GM21381 (cell line): ENCODE data around the gene COL8A2.

ENCODE experiments used
- ATAC-seq: cut with Tn5 transposase; IDR thresholded peaks from one replicate; pipeline ENCODE4 v1.9.1; 2021; ENCODE audit warnings: mild to moderate bottlenecking, moderate library complexity; ENCODE audit not compliant: unreplicated experiment

The COL8A2 gene

GRCh38 chr1:36115200-36115669, 9.8 kb downstream of the COL8A2 start:
- no peak for ATAC-seq

GRCh38 chr1:36114371-36114770, 10.7 kb downstream of the COL8A2 start:
- no peak for ATAC-seq

GRCh38 chr1:36112823-36113222, 12.2 kb downstream of the COL8A2 start:
- no peak for ATAC-seq

- ATAC-seq: no peak
Observed at GRCh38 chr1:36111151-36111550, 13.9 kb downstream of the COL8A2 start.

- no peak for ATAC-seq
Observed at GRCh38 chr1:36109041-36109679, 15.9 kb downstream of the COL8A2 start.

GRCh38 chr1:36108314-36108713, 16.7 kb downstream of the COL8A2 start:
- no peak for ATAC-seq

- ATAC-seq: no peak
Observed at GRCh38 chr1:36107394-36107793, 17.6 kb downstream of the COL8A2 start.

- ATAC-seq: no peak
Observed at GRCh38 chr1:36106269-36106668, 18.8 kb downstream of the COL8A2 start.

- ATAC-seq: no peak
Observed at GRCh38 chr1:36101546-36101945, 23.5 kb downstream of the COL8A2 start.

GRCh38 chr1:36100376-36100775, 24.6 kb downstream of the COL8A2 start:
- ATAC-seq: no peak

GRCh38 chr1:36099681-36100341, 25.2 kb downstream of the COL8A2 start:
- ATAC-seq: no peak

GRCh38 chr1:36098650-36099365, 26.2 kb downstream of the COL8A2 start:
- no peak for ATAC-seq

- no peak for ATAC-seq
Observed at GRCh38 chr1:36097693-36098585, 27.1 kb downstream of the COL8A2 start.

GRCh38 chr1:36096500-36097432, 28.3 kb downstream of the COL8A2 start:
- no peak for ATAC-seq

- no peak for ATAC-seq
Observed at GRCh38 chr1:36095760-36096405, 29.1 kb downstream of the COL8A2 start.

GRCh38 chr1:36094621-36095061, 30.4 kb downstream of the COL8A2 start:
- no peak for ATAC-seq

- no peak for ATAC-seq
Observed at GRCh38 chr1:36093929-36094328, 31.1 kb downstream of the COL8A2 start.

GRCh38 chr1:36093226-36093625, 31.8 kb downstream of the COL8A2 start:
- ATAC-seq: no peak

- ATAC-seq: no peak
Observed at GRCh38 chr1:36092798-36093185, 32.2 kb downstream of the COL8A2 start.
